ENCODE measurements around the gene MYL4. TPM values are rescaled to one million over a fixed set of nuclear protein-coding genes. Genes with fewer than 3 reads are reported as not detected.

The MYL4 gene
- total RNA-seq, 1 experiment from 2014 or later = 0.66 TPM

DNA sequence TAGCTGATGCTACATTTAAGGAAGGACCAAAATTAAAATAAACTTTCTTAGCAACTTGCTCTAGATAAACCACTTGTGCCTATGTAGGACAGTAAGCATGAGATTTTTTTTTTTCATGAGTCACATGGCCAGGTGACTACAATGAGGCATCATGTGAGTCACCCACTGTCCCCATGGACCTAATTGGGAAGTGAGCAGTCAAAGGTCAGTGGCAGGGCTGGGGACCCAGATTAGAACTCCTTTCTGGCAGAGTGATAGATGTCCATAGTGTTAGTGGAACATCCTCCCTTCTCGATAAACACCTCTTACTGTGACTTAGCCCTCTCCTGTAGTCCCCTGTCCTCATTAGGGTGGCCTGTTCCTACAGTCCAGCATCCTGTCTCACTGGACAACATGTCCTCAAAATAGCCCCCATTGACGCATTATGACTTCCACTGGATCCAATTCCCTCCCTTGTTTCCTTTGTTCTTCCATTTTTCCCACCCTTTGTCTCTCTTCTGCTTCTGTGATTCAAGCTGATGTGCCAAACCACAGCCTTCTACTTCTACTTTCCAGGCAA is 56.9 kb downstream of the MYL4 start:
- Mint-ChIP-seq H3K9me3 (peaks cover 10 to 15% of the 10 kb centered on the region in 2 experiments), H3K4me1 (peaks cover 8% of the 10 kb centered on the region in 2 experiments), H3K27ac (no peak overlapping the region), H3K4me3 (no peak overlapping the region), H3K27me3 (ENCODE audit: low read depth) (peaks cover 5% of the 10 kb centered on the region; the same call in 1 of the 2 replicates), H3K36me3 (ENCODE audit: insufficient read depth in 1 of 3, low read depth in 3 of 3) (peaks cover 3 to 13% (median 5%) of the 10 kb centered on the region in 3 experiments; a peak in 6 of 7 replicates)
- no peak overlapping the region for H3K14ac ChIP-seq (ENCODE audit: insufficient read depth, low read length)
- no peak overlapping the region for H3T11ph ChIP-seq (ENCODE audit: low read length)
- WGBS (ENCODE audit: extremely low coverage, insufficient read length, low lambda C conversion rate) = no CpG with 5 or more reads among the region's 2 CpGs
- no peak overlapping the region for H4K8ac ChIP-seq (replicated peaks; ENCODE audit: insufficient read length, low read depth, low read length)
- no peaks in the 10 kb centered on the region for H3K79me1 ChIP-seq (ENCODE audit: insufficient read depth, low read depth, low read length, poor library complexity, severe bottlenecking)
- no peak overlapping the region for H2BK15ac ChIP-seq (ENCODE audit: low read depth, low read length)
- H3K23ac ChIP-seq (ENCODE audit: insufficient read length, low read depth, low read length) = no peak overlapping the region
- no peaks in the 10 kb centered on the region for H3K23me2 ChIP-seq (ENCODE audit: insufficient read length, low read depth, low read length, poor library complexity, severe bottlenecking)
- no peak overlapping the region for H3K4ac ChIP-seq (ENCODE audit: low read depth, low read length)
- no peaks in the 10 kb centered on the region for H3K27me3 ChIP-seq (ENCODE audit: insufficient read depth, low read length)
- H4K91ac ChIP-seq (ENCODE audit: insufficient read length, low read depth, low read length) = no peak overlapping the region
- no peak for TF ChIP-seq CTCF (conservative IDR thresholded peaks at IDR 0.05)
- no peak overlapping the region for H2BK12ac ChIP-seq (ENCODE audit: insufficient read length, low read depth, low read length)
- H4K20me1 ChIP-seq (ENCODE audit: control insufficient read depth, insufficient read depth, insufficient read length) = no peaks in the 10 kb centered on the region
- no peak overlapping the region for H3K18ac ChIP-seq (ENCODE audit: insufficient read length, low read depth, low read length)
- no peaks in the 10 kb centered on the region for H3K9me3 ChIP-seq (ENCODE audit: control insufficient read depth, low read depth, low read length)
- no peaks in the 10 kb centered on the region for H3K79me2 ChIP-seq (ENCODE audit: insufficient read depth, low read length)
- no peak overlapping the region for H2BK120ac ChIP-seq (ENCODE audit: low read depth, low read length, poor library complexity, severe bottlenecking)
- H2AK5ac ChIP-seq (ENCODE audit: insufficient read length, low read length) = no peak overlapping the region
- H3K4me2 ChIP-seq (ENCODE audit: insufficient read depth, insufficient read length, low read length) = no peak overlapping the region
- no peak overlapping the region for H3K27ac ChIP-seq (ENCODE audit: insufficient read length, low read depth, low read length)
- H3K4me1 ChIP-seq (ENCODE audit: insufficient read depth, low read length) = no peaks in the 10 kb centered on the region
- H3K56ac ChIP-seq (ENCODE audit: insufficient read length, low read depth, low read length) = no peak overlapping the region
- H2BK20ac ChIP-seq (ENCODE audit: low read depth, low read length, poor library complexity, severe bottlenecking) = no peak overlapping the region
- no peak for DNase-seq
- H4K5ac ChIP-seq (ENCODE audit: insufficient read length, low read depth, low read length) = no peak overlapping the region
- no peak overlapping the region for H3K9ac ChIP-seq (ENCODE audit: extremely low read depth, insufficient read length, low read length)
- no peak overlapping the region for H2AFZ ChIP-seq (ENCODE audit: low read length)
- no peak overlapping the region for H2BK5ac ChIP-seq (ENCODE audit: insufficient read length, low read length)
